Measurements from ENCODE around the gene RCC1.

GRCh38 chr1:28530456-28530855 lies 24.6 kb downstream of the RCC1 start:
- no peak for TF ChIP-seq CTCF (IDR thresholded peaks at IDR 0.05)
- TF ChIP-seq EZH2phosphoT487 (IDR thresholded peaks at IDR 0.05), result no peak
- TF ChIP-seq EZH2 (IDR thresholded peaks at IDR 0.05), result no peak
